GM19455 (cell line): Measurements from ENCODE around the gene NCOA5.

Experiments used
- ATAC-seq: cut with Tn5 transposase; IDR thresholded peaks from one replicate; pipeline ENCODE4 v1.9.1; 2021; ENCODE audit not compliant: unreplicated experiment

The NCOA5 gene

DNA sequence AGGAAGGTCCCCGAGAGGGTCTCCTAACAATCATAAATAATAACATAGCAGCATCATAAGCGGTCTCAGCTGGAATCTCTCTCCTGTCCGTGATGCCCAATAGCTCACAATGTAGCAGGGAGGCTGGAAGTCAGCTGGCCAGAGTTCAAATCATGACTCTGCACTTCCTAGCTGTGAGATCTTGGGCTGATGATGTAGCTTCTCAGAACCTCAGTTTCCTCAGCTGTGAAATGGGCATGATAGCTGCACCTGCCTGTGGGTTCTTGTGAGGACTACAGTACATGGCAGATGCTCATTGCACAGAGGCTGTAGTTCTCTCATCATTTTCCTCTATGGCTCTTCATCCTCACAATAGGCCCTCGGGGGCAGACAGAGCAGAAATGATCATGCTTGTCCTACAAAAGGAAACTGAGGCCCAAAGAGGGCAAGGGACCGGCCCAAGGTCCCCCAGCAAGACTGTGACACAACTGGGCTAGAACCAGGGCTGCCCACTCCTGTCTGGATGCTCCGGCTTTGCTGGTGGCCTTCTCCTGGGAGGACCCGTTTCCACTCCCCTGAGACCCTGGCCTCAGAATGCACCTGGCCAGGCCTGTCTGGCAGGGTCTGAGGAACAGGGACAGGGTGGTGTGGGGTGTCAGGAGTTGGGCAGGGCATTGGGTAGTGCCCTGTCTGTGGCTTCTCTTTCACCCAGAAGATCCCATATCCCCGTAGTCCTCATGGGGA lies 43.0 kb downstream of the NCOA5 start:
- ATAC-seq, result no peak

GRCh38 chr20:46044896-46045295 lies 44.9 kb downstream of the NCOA5 start:
- no peak for ATAC-seq

DNA sequence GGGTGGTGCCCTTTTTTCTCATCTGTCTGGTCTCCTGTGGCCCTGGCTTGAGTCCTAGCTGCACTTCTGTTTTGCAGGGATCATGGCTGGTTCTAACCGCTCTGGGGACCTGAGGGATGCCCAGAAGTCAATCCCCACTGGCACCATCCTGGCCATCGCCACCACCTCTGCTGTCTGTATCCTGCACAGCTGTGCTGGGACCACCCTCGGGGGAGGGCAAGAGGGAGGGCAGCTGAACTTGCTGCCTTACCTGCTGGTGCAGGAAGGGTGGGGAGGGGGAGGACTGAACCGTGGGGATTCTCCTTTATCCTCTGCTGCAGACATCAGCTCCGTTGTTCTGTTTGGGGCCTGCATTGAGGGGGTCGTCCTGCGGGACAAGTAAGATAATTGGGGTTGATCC lies 46.2 kb downstream of the NCOA5 start:
- ATAC-seq, result no peak

DNA sequence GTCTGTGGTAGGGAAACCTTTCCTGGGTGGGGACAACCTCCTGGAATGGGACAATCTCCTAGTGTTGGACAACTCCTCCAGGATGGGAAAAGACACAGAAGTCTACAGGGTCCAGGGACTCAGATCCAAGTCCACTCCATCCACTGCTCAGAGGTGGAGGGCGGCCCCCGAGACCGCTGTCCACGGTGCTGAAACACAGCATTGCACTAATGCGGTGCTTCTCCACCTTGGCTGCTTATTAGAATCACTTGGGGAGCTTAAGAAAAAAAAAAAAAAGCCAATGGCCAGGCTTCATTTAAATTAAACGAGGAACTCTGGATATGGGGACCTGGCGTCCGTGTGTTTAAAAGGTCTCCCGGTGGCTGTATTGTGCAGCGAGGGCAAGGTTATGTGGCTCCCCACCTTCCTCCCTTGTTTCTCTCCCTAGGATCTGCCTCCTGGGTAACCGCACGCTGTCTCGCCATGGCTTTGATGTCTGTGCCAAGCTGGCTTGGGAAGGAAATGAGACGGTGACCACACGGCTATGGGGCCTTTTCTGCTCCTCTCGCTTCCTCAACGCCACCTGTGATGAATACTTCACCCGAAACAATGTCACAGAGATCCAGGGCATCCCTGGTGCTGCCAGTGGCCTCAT lies 48.7 kb downstream of the NCOA5 start:
- ATAC-seq, result no peak

- ATAC-seq, result no peak
Observed at GRCh38 chr20:46037036-46037435, 52.7 kb downstream of the NCOA5 start.

- ATAC-seq, result no peak
Observed at GRCh38 chr20:46036370-46036769, 53.4 kb downstream of the NCOA5 start.

DNA sequence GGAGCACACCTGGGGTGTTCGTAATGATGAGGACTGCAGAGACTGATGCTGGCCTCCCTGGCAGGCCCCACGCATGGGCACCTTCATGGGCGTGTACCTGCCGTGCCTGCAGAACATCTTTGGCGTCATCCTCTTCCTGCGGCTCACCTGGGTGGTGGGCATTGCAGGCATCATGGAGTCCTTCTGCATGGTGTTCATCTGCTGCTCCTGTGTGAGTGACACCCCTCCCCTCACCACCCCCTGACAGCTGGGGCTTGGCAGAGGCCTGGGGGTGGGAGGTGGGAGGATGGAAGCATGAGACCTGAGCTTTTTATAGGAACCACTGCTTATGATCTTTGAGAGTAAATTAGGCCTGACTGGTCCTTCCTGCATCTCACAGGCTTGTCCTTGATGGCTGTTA lies 54.0 kb downstream of the NCOA5 start:
- ATAC-seq, result no peak

DNA sequence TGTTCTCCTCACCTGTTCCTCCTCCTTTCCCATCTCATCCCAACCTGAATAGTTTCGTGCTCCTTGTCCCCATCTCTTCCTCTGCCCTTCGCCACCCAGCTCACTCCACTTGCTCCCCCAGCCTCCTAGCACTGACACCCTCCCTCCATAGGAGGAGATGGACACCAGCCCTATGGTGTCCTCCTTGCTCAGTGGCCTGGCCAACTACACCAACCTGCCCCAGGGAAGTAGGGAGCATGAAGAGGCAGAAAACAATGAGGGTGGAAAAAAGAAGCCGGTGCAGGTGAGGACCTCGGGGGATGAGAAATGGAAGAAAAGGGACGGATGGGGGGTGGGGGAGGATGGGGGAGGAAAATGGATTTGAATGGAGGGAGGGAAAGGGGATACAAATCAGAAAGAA lies 54.5 kb downstream of the NCOA5 start:
- ATAC-seq, result no peak

- no peak for ATAC-seq
Observed at GRCh38 chr20:46034039-46034438, 55.7 kb downstream of the NCOA5 start.

GRCh38 chr20:46031701-46032254 lies 58.0 kb downstream of the NCOA5 start:
- no peak for ATAC-seq

DNA sequence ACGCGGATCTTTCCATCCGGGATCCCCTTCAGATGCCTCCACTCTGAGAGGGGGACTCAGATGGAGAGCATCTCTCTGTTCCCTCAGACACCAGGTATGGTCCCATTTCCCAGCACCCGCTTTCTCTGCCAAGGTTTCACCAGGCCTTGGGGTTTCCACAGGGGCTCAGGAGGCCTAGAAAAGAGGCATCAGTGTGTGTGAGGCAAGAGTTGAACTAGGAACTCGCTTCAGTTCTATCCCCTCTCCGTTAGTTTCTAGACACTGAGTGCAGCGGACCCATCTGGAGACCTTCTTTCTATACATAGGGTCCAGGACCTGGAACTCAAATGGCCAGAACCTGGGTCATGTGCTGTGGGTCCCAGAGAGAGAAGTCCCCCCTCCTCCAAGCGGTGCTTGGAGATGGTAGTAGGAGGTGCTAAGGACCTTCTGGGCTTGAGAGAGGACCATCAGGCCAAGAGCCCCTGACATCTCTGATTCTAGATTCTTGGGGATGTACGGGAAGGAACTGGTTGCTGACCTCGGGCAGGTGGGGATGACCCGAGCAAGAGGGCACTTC lies 58.7 kb downstream of the NCOA5 start:
- ATAC-seq, result no peak

GRCh38 chr20:46030284-46031013 lies 59.3 kb downstream of the NCOA5 start:
- ATAC-seq, result no peak

DNA sequence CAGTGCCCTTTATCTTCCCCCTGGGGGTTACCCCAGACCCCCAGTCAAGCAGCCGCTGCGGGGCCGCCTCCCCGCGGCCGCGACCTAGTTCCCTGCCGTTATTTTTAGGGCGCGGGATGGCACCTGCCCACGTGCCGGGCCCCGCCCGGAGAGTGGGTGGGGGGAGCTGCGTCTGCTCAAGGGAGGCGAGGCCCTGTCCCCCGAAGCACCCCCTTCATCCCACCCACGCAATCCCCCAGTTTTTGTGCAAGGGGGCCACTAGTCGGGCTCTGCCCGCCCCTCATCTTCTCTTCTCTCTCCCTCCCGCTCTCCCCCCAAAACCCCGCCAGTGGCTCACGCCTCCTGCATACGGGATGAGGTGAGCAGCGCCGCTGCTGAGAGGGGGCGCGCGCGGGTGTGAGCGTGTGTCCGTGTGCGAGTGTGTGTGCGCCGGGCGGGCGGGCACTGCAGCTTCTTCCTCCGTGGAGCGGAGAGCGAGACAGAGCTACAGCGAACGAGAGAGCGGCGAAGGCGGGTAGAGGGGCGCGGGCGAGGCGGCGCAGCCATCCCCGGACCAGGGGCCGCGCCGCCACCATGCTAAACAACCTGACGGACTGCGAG lies 60.9 kb downstream of the NCOA5 start, which contains the start of gene SLC12A5:
SLC12A5 (plus strand) TSS at position 444 of the 600 bp plus-strand sequence; CDS start at position 574, 130 bp downstream.
- ATAC-seq, result no peak

DNA sequence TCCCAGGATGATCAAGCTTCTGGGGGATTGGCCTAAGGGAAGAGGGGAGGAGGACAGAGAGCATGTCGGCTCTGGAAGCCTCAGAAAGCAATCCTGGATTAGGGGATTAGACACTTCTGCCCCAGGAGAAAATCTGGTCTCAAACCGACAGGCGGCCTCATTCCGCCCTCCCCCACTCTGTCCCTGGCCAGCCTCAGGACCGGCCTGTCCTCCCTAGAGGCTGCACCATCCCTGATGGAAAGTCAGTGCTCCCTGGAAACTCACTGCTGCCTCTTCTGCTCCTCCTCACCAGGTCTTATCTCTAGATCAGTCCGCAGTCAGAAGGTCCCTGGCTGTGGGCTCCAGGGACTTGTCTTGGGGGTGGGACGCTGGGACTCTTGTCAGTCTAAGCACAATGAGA lies 61.7 kb downstream of the NCOA5 start:
- no peak for ATAC-seq

- ATAC-seq, result no peak
Observed at GRCh38 chr20:46027245-46027853, 62.4 kb downstream of the NCOA5 start.

DNA sequence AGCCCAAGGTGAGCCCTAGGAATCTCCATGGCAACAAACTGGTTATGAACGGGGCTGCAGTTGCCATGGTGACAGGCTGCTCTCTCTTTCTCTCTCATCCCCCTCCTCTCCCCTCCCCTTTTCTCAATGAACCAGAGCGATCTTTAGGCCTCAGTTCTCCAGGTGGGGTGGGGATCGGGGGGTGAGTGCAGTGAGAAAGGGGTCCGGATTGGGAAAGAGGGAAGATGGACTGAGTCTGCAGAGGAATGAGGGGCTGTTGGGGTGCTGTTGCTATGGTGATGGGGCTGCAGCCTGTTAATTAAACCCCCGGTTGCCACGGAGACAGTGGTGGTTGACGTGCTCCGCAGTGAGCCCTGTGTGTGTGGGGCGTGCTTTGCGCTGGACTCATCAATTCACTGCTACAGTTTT lies 64.4 kb downstream of the NCOA5 start:
- no peak for ATAC-seq

GRCh38 chr20:46023999-46024398 lies 65.8 kb downstream of the NCOA5 start:
- no peak for ATAC-seq

DNA sequence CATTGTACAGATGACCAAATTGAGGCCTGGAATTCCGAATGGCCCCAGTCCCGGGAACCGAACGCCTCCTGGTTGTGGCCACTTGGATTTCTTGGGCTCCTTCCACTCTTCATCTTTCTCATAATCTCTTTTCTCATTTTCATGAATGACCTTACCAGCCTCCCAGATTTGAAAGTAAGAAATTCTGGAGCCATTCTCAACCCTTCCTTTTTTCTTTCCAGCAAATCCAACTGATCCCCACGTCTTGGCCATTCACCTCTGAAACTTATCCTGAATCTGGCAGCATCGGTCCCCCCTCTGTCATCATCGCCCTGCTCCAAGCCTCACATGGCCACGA lies 66.6 kb downstream of the NCOA5 start:
- no peak for ATAC-seq

GRCh38 chr20:46022411-46023147 lies 67.2 kb downstream of the NCOA5 start:
- no peak for ATAC-seq
